HepG2 (cell line): ENCODE results near the gene LRIG3.

Experiments
- GABPB1 ChIP-seq: IDR thresholded peaks from 2 replicates; pipeline ENCODE4 v1.6.1; 2016; ENCODE audit warnings: mild to moderate bottlenecking, missing genetic modification reagents, moderate library complexity, missing compliant biosample characterization
- HNRNPUL1 ChIP-seq: fragments of 200-400 bp; formaldehyde crosslinking; IDR thresholded peaks from 2 replicates; pipeline ENCODE4 v1.6.1; 2017; ENCODE audit warnings: low read depth, mild to moderate bottlenecking, low read length, moderate library complexity
- POLR2A ChIP-seq, 2 experiments: IDR thresholded peaks; 2 replicates each; pipeline ENCODE4 v1.6.1; 2011; ENCODE audit warnings: low read depth in 2 of 2, low read length in 2 of 2, mild to moderate bottlenecking in 1 of 2, moderate library complexity in 1 of 2; ENCODE audit not compliant: insufficient read depth in 1 of 2
- ZNF34 ChIP-seq: sonication (generic); formaldehyde crosslinking; IDR thresholded peaks from 2 replicates; pipeline ENCODE4 v1.4.0; 2020; ENCODE audit warnings: mild to moderate bottlenecking, missing genetic modification reagents, borderline replicate concordance
- TF ChIP-seq, protein P1 (sequence below): sonication (generic); formaldehyde crosslinking; IDR thresholded peaks from 2 replicates; pipeline ENCODE4 v1.5.1; 2020; ENCODE audit warnings: mild to moderate bottlenecking, missing genetic modification reagents, moderate library complexity
- TF ChIP-seq, protein P2 (sequence below): sonication (generic); formaldehyde crosslinking; conservative IDR thresholded peaks from 2 replicates; pipeline ENCODE4 v1.4.0; 2020; ENCODE audit warnings: mild to moderate bottlenecking, missing genetic modification reagents, moderate library complexity

DNA sequence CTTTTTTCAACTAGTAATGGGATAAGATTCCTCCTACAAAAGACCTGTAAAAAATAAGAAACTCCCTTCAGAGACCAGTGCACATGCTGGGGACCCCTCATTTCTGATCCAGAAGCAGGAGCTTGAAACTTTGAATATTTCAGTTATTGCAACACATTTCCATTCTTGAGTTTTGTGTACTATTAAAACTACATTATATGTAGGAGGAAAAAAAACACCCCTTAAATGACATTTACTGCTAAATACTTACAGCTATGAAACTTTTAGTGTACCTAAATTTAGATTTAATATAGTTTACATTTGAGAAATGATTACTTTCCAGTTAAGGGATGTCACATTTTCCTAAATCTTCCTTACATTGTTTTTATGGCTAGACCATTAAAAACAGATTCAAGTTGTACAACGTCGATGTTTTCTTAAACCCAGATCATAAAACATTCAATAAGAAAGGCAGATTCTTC, 4.1 kb downstream of the LRIG3 start:
- TF ChIP-seq, protein P1, sequence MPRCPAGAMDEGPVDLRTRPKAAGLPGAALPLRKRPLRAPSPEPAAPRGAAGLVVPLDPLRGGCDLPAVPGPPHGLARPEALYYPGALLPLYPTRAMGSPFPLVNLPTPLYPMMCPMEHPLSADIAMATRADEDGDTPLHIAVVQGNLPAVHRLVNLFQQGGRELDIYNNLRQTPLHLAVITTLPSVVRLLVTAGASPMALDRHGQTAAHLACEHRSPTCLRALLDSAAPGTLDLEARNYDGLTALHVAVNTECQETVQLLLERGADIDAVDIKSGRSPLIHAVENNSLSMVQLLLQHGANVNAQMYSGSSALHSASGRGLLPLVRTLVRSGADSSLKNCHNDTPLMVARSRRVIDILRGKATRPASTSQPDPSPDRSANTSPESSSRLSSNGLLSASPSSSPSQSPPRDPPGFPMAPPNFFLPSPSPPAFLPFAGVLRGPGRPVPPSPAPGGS (CRISPR knock-in tag), result no peak
- TF ChIP-seq POLR2A (IDR thresholded peaks at IDR 0.05; ENCODE audit: insufficient read depth in 1 of 2, low read depth in 2 of 2, low read length in 2 of 2) (no peak), GABPB1 (CRISPR knock-in tag) (no peak), HNRNPUL1 (no peak), ZNF34 (CRISPR knock-in tag) (no peak)
- TF ChIP-seq, protein P2, sequence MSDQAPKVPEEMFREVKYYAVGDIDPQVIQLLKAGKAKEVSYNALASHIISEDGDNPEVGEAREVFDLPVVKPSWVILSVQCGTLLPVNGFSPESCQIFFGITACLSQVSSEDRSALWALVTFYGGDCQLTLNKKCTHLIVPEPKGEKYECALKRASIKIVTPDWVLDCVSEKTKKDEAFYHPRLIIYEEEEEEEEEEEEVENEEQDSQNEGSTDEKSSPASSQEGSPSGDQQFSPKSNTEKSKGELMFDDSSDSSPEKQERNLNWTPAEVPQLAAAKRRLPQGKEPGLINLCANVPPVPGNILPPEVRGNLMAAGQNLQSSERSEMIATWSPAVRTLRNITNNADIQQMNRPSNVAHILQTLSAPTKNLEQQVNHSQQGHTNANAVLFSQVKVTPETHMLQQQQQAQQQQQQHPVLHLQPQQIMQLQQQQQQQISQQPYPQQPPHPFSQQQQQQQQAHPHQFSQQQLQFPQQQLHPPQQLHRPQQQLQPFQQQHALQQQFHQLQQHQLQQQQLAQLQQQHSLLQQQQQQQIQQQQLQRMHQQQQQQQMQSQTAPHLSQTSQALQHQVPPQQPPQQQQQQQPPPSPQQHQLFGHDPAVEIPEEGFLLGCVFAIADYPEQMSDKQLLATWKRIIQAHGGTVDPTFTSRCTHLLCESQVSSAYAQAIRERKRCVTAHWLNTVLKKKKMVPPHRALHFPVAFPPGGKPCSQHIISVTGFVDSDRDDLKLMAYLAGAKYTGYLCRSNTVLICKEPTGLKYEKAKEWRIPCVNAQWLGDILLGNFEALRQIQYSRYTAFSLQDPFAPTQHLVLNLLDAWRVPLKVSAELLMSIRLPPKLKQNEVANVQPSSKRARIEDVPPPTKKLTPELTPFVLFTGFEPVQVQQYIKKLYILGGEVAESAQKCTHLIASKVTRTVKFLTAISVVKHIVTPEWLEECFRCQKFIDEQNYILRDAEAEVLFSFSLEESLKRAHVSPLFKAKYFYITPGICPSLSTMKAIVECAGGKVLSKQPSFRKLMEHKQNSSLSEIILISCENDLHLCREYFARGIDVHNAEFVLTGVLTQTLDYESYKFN (CRISPR knock-in tag), result no peak
